ENCODE data around the gene MSH5. TPM values are rescaled to one million over a fixed set of nuclear protein-coding genes. Genes with fewer than 3 reads are reported as not detected.

Gene MSH5
- total and polyA plus RNA-seq, 2 of the 13 experiments (the other 11 are each of a cell fraction or from before 2014, with no cell fraction given): 10.2 to 38.7 TPM

DNA sequence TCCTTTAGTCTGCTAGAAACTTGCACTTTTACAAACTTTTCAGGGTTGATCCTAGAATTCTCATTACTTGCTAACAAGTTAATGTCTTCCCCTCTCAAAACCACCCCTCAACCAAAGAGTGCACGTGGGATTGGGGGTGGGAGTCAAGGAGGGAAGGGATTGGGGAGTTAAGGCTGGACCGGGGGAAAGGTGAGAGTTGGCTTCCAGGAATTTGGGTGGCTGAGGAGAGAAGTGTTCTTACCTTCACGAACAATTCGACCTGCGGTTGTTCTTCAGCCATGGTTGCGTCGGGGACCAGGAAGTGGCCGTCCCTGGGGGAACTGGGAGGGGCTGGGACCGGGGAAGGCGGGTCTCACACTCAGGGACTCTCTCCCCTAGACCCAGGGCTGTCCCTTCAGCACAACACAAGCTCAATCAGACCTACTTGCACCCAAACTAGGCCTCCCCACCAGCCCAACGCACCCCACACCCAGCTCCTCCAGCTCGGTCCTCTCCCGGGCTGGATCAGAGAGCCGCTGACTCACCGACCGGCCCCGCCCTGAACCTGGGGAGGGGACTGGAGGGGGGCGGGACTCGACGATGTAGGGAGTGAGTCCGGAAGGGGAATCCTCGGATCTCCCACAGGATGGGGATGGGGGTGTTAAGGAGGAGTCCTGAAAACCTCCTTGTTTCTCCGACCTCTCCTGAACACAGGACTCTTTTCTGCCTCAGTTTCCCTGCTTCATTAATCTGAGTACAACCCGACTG, 3.6 kb upstream of the MSH5 start, which contains the start of gene CLIC1 (continued):
- TF ChIP-seq RXRA (CRISPR knock-in tag; IDR thresholded peaks at IDR 0.05) (peak; percentile 48; the same call in 1 of the 2 replicates), ZNF572 (CRISPR knock-in tag; IDR thresholded peaks at IDR 0.05) (no peak), ZNF496 (CRISPR knock-in tag; IDR thresholded peaks at IDR 0.05; ENCODE audit: insufficient replicate concordance) (no peak), HOXA5 (CRISPR knock-in tag; IDR thresholded peaks at IDR 0.05) (peak; percentile 37; the same call in 1 of the 2 replicates), ZNF850 (CRISPR knock-in tag; conservative IDR thresholded peaks at IDR 0.05) (no peak), KMT2B (CRISPR knock-in tag; IDR thresholded peaks at IDR 0.05) (peak; percentile 55; the same call in 1 of the 2 replicates), PHF8 (CRISPR knock-in tag; IDR thresholded peaks at IDR 0.05) (peak; percentile 73), JARID2 (CRISPR knock-in tag; IDR thresholded peaks at IDR 0.05; ENCODE audit: insufficient replicate concordance) (no peak), ZNF296 (CRISPR knock-in tag; conservative IDR thresholded peaks at IDR 0.05) (no peak)
- TF ChIP-seq, protein P1, sequence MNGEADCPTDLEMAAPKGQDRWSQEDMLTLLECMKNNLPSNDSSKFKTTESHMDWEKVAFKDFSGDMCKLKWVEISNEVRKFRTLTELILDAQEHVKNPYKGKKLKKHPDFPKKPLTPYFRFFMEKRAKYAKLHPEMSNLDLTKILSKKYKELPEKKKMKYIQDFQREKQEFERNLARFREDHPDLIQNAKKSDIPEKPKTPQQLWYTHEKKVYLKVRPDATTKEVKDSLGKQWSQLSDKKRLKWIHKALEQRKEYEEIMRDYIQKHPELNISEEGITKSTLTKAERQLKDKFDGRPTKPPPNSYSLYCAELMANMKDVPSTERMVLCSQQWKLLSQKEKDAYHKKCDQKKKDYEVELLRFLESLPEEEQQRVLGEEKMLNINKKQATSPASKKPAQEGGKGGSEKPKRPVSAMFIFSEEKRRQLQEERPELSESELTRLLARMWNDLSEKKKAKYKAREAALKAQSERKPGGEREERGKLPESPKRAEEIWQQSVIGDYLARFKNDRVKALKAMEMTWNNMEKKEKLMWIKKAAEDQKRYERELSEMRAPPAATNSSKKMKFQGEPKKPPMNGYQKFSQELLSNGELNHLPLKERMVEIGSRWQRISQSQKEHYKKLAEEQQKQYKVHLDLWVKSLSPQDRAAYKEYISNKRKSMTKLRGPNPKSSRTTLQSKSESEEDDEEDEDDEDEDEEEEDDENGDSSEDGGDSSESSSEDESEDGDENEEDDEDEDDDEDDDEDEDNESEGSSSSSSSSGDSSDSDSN (CRISPR knock-in tag; IDR thresholded peaks at IDR 0.05): peak; percentile 64
- TF ChIP-seq, protein P2, sequence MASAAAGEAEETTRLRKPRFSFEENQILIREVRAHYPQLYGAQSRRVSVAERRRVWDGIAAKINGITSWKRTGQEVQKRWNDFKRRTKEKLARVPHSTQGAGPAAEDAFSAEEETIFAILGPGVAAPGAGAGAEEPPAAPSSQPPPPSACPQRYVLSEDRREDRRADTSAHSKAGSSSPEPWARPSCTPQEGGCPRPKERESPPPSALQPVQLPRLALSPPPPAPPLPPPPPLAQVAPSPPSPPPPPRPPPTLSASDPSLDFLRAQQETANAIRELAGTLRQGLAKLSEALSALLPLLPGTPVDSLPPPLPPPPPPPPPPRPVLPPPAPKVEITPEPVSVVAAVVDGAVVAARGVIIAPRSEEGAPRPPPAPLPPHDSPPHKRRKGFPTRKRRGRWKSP (CRISPR knock-in tag; IDR thresholded peaks at IDR 0.05): no peak
- TF ChIP-seq, protein P3, sequence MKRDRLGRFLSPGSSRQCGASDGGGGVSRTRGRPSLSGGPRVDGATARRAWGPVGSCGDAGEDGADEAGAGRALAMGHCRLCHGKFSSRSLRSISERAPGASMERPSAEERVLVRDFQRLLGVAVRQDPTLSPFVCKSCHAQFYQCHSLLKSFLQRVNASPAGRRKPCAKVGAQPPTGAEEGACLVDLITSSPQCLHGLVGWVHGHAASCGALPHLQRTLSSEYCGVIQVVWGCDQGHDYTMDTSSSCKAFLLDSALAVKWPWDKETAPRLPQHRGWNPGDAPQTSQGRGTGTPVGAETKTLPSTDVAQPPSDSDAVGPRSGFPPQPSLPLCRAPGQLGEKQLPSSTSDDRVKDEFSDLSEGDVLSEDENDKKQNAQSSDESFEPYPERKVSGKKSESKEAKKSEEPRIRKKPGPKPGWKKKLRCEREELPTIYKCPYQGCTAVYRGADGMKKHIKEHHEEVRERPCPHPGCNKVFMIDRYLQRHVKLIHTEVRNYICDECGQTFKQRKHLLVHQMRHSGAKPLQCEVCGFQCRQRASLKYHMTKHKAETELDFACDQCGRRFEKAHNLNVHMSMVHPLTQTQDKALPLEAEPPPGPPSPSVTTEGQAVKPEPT (CRISPR knock-in tag; IDR thresholded peaks at IDR 0.05; ENCODE audit: low read depth): no peak
- TF ChIP-seq, protein P4, sequence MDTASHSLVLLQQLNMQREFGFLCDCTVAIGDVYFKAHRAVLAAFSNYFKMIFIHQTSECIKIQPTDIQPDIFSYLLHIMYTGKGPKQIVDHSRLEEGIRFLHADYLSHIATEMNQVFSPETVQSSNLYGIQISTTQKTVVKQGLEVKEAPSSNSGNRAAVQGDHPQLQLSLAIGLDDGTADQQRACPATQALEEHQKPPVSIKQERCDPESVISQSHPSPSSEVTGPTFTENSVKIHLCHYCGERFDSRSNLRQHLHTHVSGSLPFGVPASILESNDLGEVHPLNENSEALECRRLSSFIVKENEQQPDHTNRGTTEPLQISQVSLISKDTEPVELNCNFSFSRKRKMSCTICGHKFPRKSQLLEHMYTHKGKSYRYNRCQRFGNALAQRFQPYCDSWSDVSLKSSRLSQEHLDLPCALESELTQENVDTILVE (CRISPR knock-in tag; IDR thresholded peaks at IDR 0.05): peak; percentile 72; the same call in 1 of the 2 replicates
- TF ChIP-seq, protein P5, sequence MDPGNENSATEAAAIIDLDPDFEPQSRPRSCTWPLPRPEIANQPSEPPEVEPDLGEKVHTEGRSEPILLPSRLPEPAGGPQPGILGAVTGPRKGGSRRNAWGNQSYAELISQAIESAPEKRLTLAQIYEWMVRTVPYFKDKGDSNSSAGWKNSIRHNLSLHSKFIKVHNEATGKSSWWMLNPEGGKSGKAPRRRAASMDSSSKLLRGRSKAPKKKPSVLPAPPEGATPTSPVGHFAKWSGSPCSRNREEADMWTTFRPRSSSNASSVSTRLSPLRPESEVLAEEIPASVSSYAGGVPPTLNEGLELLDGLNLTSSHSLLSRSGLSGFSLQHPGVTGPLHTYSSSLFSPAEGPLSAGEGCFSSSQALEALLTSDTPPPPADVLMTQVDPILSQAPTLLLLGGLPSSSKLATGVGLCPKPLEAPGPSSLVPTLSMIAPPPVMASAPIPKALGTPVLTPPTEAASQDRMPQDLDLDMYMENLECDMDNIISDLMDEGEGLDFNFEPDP (CRISPR knock-in tag; conservative IDR thresholded peaks at IDR 0.05): no peak
- TF ChIP-seq, protein P6, sequence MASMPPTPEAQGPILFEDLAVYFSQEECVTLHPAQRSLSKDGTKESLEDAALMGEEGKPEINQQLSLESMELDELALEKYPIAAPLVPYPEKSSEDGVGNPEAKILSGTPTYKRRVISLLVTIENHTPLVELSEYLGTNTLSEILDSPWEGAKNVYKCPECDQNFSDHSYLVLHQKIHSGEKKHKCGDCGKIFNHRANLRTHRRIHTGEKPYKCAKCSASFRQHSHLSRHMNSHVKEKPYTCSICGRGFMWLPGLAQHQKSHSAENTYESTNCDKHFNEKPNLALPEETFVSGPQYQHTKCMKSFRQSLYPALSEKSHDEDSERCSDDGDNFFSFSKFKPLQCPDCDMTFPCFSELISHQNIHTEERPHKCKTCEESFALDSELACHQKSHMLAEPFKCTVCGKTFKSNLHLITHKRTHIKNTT (CRISPR knock-in tag; IDR thresholded peaks at IDR 0.05): no peak
- TF ChIP-seq, protein P7, sequence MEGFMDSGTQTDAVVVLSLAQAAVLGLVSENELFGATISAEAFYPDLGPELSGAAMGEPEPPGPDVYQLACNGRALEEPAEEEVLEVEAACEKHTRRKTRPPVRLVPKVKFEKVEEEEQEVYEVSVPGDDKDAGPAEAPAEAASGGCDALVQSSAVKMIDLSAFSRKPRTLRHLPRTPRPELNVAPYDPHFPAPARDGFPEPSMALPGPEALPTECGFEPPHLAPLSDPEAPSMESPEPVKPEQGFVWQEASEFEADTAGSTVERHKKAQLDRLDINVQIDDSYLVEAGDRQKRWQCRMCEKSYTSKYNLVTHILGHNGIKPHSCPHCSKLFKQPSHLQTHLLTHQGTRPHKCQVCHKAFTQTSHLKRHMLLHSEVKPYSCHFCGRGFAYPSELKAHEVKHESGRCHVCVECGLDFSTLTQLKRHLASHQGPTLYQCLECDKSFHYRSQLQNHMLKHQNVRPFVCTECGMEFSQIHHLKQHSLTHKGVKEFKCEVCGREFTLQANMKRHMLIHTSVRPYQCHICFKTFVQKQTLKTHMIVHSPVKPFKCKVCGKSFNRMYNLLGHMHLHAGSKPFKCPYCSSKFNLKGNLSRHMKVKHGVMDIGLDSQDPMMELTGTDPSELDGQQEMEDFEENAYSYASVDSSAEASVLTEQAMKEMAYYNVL (CRISPR knock-in tag; IDR thresholded peaks at IDR 0.05; ENCODE audit: borderline replicate concordance): 0 out of 2 replicates have a peak, but pooled peaks have one; percentile 15

Data from HepG2 (cell line).